Natural killer cell (primary cell): ENCODE data around the gene SH3TC1. TPM values are rescaled to one million over a fixed set of nuclear protein-coding genes. Genes with fewer than 3 reads are reported as not detected.

ENCODE experiments used
- ATAC-seq, 3 donors: fragments of 150-1000 bp in 2 of 3; fragments of 200-7000 bp in 1 of 3; cut with Tn5 transposase; 1 replicate in 1 of 3; 2 replicates in 2 of 3; pipeline ENCODE4 v1.10.0; 2021; ENCODE audit warnings: mild to moderate bottlenecking in 2 of 3, moderate library complexity in 2 of 3
- DNase-seq, 2 donors: peaks; one replicate each; pipeline versions ENCODE4 v3.0.0 to v3.0.0-alpha.2; 2013 to 2021; ENCODE audit warnings: mixed read lengths in 1 of 2
- H3K27ac ChIP-seq: one replicate; pipeline ENCODE4 v1.5.1; 2013; ENCODE audit warnings: mild to moderate bottlenecking, low read length
- H3K27me3 ChIP-seq: one replicate; pipeline ENCODE4 v1.6.1; 2013; ENCODE audit warnings: low read length; ENCODE audit not compliant: control insufficient read depth, insufficient read depth
- H3K36me3 ChIP-seq: one replicate; pipeline ENCODE4 v1.6.1; 2013; ENCODE audit warnings: low read length; ENCODE audit not compliant: control insufficient read depth, insufficient read depth
- H3K4me1 ChIP-seq: one replicate; pipeline ENCODE4 v1.6.1; 2013; ENCODE audit warnings: low read length; ENCODE audit not compliant: control insufficient read depth, insufficient read depth
- H3K4me3 ChIP-seq: one replicate; pipeline ENCODE4 v1.5.1; 2013; ENCODE audit warnings: low read length
- H3K9me3 ChIP-seq: one replicate; pipeline ENCODE4 v1.6.1; 2013; ENCODE audit warnings: low read length; ENCODE audit not compliant: control insufficient read depth, insufficient read depth
- H3K27ac Mint-ChIP-seq, 2 donors: one replicate each; pipeline ENCODE4 v1.8.0; 2022; ENCODE audit warnings: mild to moderate bottlenecking in 2 of 2, mixed read lengths in 2 of 2, moderate library complexity in 1 of 2
- H3K27me3 Mint-ChIP-seq, 2 donors: one replicate each; pipeline ENCODE4 v1.8.0; 2022; ENCODE audit warnings: low read depth in 2 of 2, mixed read lengths in 2 of 2
- H3K36me3 Mint-ChIP-seq: one replicate; pipeline ENCODE4 v1.8.0; 2022; ENCODE audit warnings: mixed read lengths
- H3K4me1 Mint-ChIP-seq, 2 donors: one replicate each; pipeline ENCODE4 v1.8.0; 2022; ENCODE audit warnings: mixed read lengths in 2 of 2
- H3K4me3 Mint-ChIP-seq: one replicate; pipeline ENCODE4 v1.8.0; 2022; ENCODE audit warnings: mild to moderate bottlenecking, moderate library complexity, mixed read lengths
- H3K9me3 Mint-ChIP-seq, 2 donors: one replicate each; pipeline ENCODE4 v1.8.0; 2022; ENCODE audit warnings: mixed read lengths in 2 of 2
- WGBS: methylation state at CpG from one replicate; pipeline ENCODE4 v1.1.7; 2013; ENCODE audit warnings: missing lambda C conversion rate; ENCODE audit not compliant: insufficient coverage; 5-methylcytosine and 5-hydroxymethylcytosine counted together
- intact Hi-C: fragments of 100-400 bp; cut with micrococcal nuclease; formaldehyde crosslinking; loops from one replicate; pipeline ENCODE4 v1.14.2; 2022
- total RNA-seq, 4 donors: library from RNA; stranded (reverse); fragments of 120-200 nt in 1 of 4; gene quantifications; one replicate each; pipeline versions ENCODE4 v1.2.3 to v1.2.4, GENCODE V29; 2013 to 2022
- TF ChIP-seq, protein P1 (sequence below): fragments of 200-600 bp; IDR thresholded peaks from one replicate; pipeline ENCODE4 v1.8.0; 2022; ENCODE audit warnings: antibody characterized with exemption

Gene SH3TC1
- total RNA-seq, 3 donors from 2014 or later (not counting 1 experiment from before 2014, with no cell fraction given): 50.1 to 61.7 (median 54.9) TPM

DNA sequence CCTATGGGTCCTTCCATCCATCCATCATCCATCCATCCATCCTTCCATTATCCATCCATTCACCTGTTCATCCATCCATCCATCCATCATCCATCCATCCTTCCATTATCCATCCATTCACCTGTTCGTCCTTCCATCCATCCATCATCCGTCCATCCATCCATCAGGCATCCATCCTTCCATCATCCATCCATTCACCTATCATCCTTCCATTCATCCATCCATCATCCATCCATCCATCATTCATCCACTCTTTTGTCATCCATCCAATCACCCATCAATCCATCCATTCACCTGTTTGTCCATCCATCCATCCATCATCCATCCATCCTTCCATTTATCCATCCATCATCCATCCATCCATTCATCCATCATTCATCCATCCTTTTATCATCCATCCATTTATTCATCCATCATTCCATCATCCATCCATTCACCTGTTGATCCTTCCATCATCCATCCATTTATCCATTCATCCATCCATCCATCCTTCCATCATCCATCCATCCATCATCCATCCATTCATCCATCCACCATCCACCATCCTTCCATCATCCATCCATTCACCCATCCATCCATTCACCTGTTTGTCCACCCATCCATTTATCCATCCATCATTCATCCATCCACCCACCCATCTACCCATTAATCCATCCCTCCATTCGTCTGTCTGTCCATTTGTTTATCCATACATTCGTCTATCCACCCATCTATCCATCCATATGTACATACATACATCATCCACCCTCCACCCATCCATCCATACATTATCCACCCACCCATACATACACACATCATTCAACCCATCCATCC is 34.8 kb downstream of the SH3TC1 start:
- H3K4me1 Mint-ChIP-seq: peaks cover 0 to 6% of the 10 kb centered on the region in 2 donors
- Histone ChIP-seq H3K4me3 (no peak overlapping the region), H3K36me3 (peaks cover 22% of the 10 kb centered on the region), H3K27me3 (no peaks in the 10 kb centered on the region), H3K9me3 (no peaks in the 10 kb centered on the region), H3K4me1 (peaks cover 7% of the 10 kb centered on the region), H3K27ac (no peak overlapping the region)
- no peak overlapping the region for H3K4me3 Mint-ChIP-seq
- intact Hi-C loops: no loop called here
- TF ChIP-seq, protein P1, sequence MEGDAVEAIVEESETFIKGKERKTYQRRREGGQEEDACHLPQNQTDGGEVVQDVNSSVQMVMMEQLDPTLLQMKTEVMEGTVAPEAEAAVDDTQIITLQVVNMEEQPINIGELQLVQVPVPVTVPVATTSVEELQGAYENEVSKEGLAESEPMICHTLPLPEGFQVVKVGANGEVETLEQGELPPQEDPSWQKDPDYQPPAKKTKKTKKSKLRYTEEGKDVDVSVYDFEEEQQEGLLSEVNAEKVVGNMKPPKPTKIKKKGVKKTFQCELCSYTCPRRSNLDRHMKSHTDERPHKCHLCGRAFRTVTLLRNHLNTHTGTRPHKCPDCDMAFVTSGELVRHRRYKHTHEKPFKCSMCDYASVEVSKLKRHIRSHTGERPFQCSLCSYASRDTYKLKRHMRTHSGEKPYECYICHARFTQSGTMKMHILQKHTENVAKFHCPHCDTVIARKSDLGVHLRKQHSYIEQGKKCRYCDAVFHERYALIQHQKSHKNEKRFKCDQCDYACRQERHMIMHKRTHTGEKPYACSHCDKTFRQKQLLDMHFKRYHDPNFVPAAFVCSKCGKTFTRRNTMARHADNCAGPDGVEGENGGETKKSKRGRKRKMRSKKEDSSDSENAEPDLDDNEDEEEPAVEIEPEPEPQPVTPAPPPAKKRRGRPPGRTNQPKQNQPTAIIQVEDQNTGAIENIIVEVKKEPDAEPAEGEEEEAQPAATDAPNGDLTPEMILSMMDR: no peak
- H3K27ac Mint-ChIP-seq: no peak overlapping the region
- ATAC-seq: no peak
- no peak for DNase-seq
- 97% methylated on average over 4 of the region's 4 CpGs for WGBS
- no peaks in the 10 kb centered on the region for H3K27me3 Mint-ChIP-seq
- H3K9me3 Mint-ChIP-seq: no peaks in the 10 kb centered on the region
- H3K36me3 Mint-ChIP-seq: no peaks in the 10 kb centered on the region

DNA sequence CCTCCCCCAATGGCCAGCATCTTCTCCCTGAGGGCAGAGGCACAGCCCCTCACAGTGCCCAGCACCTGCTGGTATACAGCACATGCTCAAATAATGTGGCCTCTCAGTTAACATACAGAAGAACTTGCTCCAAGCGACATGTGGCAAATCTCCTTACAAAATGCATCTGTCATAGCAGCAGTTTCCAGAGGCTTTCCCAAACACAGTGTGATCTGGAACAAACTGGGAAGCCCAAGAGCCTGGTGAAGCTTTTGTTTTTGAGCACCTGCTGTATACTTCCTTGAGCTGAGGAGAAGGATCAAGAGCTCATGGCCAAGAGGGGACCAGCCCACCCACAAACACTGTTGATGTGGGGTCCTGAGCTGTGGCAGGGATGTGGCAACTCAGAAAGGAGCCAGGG is 35.6 kb downstream of the SH3TC1 start:
- TF ChIP-seq, protein P1: no peak
- WGBS: 100% methylated on average over 1 of the region's 1 CpG
- H3K4me1 ChIP-seq: no peaks in the 10 kb centered on the region
- no peak overlapping the region for H3K4me3 Mint-ChIP-seq
- intact Hi-C loops: no loop called here
- H3K36me3 ChIP-seq: peaks cover 23% of the 10 kb centered on the region
- H3K4me1 Mint-ChIP-seq: no peaks in the 10 kb centered on the region
- no peaks in the 10 kb centered on the region for H3K27me3 ChIP-seq
- H3K9me3 Mint-ChIP-seq: no peaks in the 10 kb centered on the region
- ATAC-seq: no peak
- H3K27me3 Mint-ChIP-seq: no peaks in the 10 kb centered on the region
- H3K9me3 ChIP-seq: no peaks in the 10 kb centered on the region
- no peak overlapping the region for H3K27ac ChIP-seq
- H3K4me3 ChIP-seq: no peak overlapping the region
- no peak for DNase-seq
- H3K36me3 Mint-ChIP-seq: no peaks in the 10 kb centered on the region
- H3K27ac Mint-ChIP-seq: no peak overlapping the region

DNA sequence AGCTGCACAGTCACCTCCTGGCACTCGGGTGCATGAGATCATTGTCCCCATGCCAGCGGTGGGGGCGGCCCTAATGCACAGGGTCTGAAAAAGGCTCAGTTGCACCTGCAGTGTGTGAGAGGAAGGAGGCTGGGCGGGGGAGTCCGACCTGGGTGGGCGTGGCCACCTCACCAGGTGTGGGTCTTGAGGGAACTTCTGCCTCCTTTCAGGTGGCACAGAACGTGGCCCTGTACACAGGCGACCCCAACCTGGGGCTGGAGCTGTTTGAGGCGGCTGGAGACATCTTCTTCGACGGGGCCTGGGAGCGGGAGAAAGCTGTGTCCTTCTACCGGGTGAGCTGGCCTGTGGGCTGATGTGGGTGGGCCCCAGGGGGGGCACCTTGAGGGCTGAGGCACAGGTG is 36.1 kb downstream of the SH3TC1 start:
- H3K36me3 ChIP-seq: peaks cover 23% of the 10 kb centered on the region
- WGBS: 79% methylated on average over 13 of the region's 13 CpGs
- H3K27me3 ChIP-seq: no peaks in the 10 kb centered on the region
- H3K9me3 Mint-ChIP-seq: no peaks in the 10 kb centered on the region
- H3K27me3 Mint-ChIP-seq: no peaks in the 10 kb centered on the region
- no peak overlapping the region for H3K27ac ChIP-seq
- DNase-seq (no peak), ATAC-seq (no peak)
- intact Hi-C loops: no loop called here
- no peaks in the 10 kb centered on the region for H3K4me1 ChIP-seq
- TF ChIP-seq, protein P1: no peak
- no peaks in the 10 kb centered on the region for H3K9me3 ChIP-seq
- H3K4me3 ChIP-seq: no peak overlapping the region
- no peak overlapping the region for H3K27ac Mint-ChIP-seq
- no peaks in the 10 kb centered on the region for H3K36me3 Mint-ChIP-seq
- no peaks in the 10 kb centered on the region for H3K4me1 Mint-ChIP-seq
- H3K4me3 Mint-ChIP-seq: no peak overlapping the region

DNA sequence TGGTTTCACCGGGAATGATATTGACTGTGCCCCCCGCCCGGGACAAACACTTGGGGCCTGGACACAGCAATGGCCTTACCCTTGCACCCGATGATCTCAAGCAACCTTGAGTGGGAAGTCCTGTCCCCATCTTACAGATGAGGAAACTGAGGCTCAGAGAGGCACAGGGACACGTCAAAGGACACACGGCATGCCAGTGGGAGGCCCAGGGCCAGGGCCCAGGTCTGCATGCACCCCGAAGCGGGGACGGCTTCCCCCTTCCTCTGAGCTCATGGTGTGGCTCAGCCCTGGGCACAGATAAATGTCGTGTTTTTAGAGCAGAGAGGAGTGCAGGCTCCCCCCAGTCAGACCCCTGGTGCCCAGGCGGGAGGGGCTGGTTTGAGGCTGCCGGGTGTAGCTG is 36.6 kb downstream of the SH3TC1 start:
- 96% methylated on average over 12 of the region's 12 CpGs for WGBS
- Mint-ChIP-seq H3K9me3 (no peaks in the 10 kb centered on the region), H3K4me1 (no peaks in the 10 kb centered on the region), H3K36me3 (no peaks in the 10 kb centered on the region), H3K27me3 (no peaks in the 10 kb centered on the region), H3K4me3 (no peak overlapping the region), H3K27ac (no peak overlapping the region)
- DNase-seq (no peak), ATAC-seq (no peak)
- Histone ChIP-seq H3K27me3 (no peaks in the 10 kb centered on the region), H3K4me1 (peaks cover 3% of the 10 kb centered on the region), H3K9me3 (no peaks in the 10 kb centered on the region), H3K27ac (no peak overlapping the region), H3K36me3 (peaks cover 23% of the 10 kb centered on the region), H3K4me3 (no peak overlapping the region)
- intact Hi-C loops: no loop called here
- TF ChIP-seq, protein P1: no peak
